Measurements from ENCODE around the gene CTNNA3.

GRCh38 chr10:66927251-66927935 lies 768.6 kb downstream of the CTNNA3 start:
- TF ChIP-seq ZNF664 (tag by site-specific recombination; IDR thresholded peaks at IDR 0.05) (no peak), CTCF (tag by site-specific recombination; IDR thresholded peaks at IDR 0.05) (no peak), ZBTB1 (tag by site-specific recombination; IDR thresholded peaks at IDR 0.05) (no peak), ZBTB11 (tag by site-specific recombination; conservative IDR thresholded peaks at IDR 0.05; ENCODE audit: low read depth) (no peak), ZNF560 (tag by site-specific recombination; IDR thresholded peaks at IDR 0.05; ENCODE audit: borderline replicate concordance) (no peak), ZNF324 (tag by site-specific recombination; IDR thresholded peaks at IDR 0.05) (no peak), ZNF174 (tag by site-specific recombination; IDR thresholded peaks at IDR 0.05) (no peak), MEIS1 (CRISPR knock-in tag; IDR thresholded peaks at IDR 0.05; ENCODE audit: borderline replicate concordance) (no peak), ZNF670 (tag by site-specific recombination; IDR thresholded peaks at IDR 0.05; ENCODE audit: low read depth) (no peak), ZNF423 (tag by site-specific recombination; IDR thresholded peaks at IDR 0.05) (no peak), ZNF266 (tag by site-specific recombination; IDR thresholded peaks at IDR 0.05; ENCODE audit: low read depth) (no peak)
